ENCODE data around the gene DPAGT1.

DNA sequence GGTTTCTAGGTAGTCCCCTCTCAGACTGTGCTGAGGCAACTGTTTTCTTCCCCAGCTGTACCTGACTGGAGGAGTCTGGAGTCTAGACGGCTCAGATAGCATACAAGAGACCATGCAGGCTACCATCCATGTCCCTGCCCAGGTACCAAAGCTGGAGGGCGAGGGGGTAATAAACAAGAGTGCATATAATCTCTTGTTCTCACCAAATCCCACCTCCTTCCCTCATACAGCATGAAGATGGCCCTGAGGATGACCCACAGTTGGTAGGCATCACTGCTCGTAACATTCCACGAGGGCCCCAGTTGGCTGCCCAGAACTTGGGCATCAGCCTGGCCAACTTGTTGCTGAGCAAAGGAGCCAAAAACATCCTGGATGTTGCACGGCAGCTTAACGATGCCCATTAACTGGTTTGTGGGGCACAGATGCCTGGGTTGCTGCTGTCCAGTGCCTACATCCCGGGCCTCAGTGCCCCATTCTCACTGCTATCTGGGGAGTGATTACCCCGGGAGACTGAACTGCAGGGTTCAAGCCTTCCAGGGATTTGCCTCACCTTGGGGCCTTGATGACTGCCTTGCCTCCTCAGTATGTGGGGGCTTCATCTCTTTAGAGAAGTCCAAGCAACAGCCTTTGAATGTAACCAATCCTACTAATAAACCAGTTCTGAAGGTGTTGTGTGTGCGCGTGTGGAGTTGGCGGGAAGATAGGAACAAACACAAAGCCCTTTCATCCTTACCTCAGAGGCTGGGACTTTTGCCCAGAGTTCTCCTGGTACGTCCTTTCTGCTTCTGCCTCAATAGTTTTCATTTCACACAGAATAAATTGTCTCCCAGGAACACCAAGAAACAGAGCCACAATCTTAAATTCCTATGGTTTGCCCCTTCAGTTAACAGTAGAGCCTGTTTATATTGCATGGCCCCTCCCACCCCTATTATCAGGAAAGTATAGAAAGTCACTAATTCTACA, 8.5 kb downstream of the DPAGT1 start:
- TF ChIP-seq YY1 (IDR thresholded peaks at IDR 0.05; ENCODE audit: insufficient read depth, insufficient read length) (no peak), ZNF274 (IDR thresholded peaks at IDR 0.05; ENCODE audit: low read depth, low read length) (no peak), SUZ12 (IDR thresholded peaks at IDR 0.05; ENCODE audit: extremely low read depth, insufficient read depth, insufficient read length) (no peak)

Measured in NT2/D1 (cell line).